Breast epithelium (tissue), 4 donors: ENCODE data around the gene CARHSP1. TPM values are rescaled to one million over a fixed set of nuclear protein-coding genes. Genes with fewer than 3 reads are reported as not detected.
A peak's percentile ranks its signal among the peaks of the same experiment; 100 is the strongest.

Experiments used
- DNase-seq, 2 donors: peaks; one replicate each; pipeline ENCODE4 v3.0.0-alpha.2; 2019; ENCODE audit warnings: low spot score in 2 of 2
- H3K27ac ChIP-seq, 2 donors: fragments of 200-600 bp; sonication (generic) in 1 of 2; one replicate each; pipeline ENCODE4 v1.5.1; 2016 to 2019; ENCODE audit warnings: mild to moderate bottlenecking in 1 of 2
- H3K27me3 ChIP-seq, 2 donors: fragments of 200-600 bp; sonication (generic) in 1 of 2; one replicate each; pipeline versions ENCODE4 v1.5.1 to v1.6.0; 2017 to 2019; ENCODE audit warnings: control low read depth in 1 of 2, mild to moderate bottlenecking in 1 of 2
- H3K36me3 ChIP-seq: fragments of 200-600 bp; one replicate; pipeline ENCODE4 v1.5.1; 2019
- H3K4me1 ChIP-seq, 2 donors: fragments of 200-600 bp; sonication (generic); one replicate each; pipeline ENCODE4 v1.5.1; 2016 to 2019; ENCODE audit warnings: control low read depth in 1 of 2
- H3K4me3 ChIP-seq, 3 donors: fragments of 200-600 bp; sonication (generic); 1 replicate in 2 of 3; 2 replicates in 1 of 3; pipeline ENCODE4 v1.5.1; 2016 to 2019; ENCODE audit warnings: mild to moderate bottlenecking in 3 of 3, moderate library complexity in 2 of 3
- H3K9me3 ChIP-seq, 2 donors: fragments of 200-600 bp; sonication (generic) in 1 of 2; one replicate each; pipeline ENCODE4 v1.5.1; 2016 to 2019; ENCODE audit warnings: control low read depth in 1 of 2
- POLR2A ChIP-seq: fragments of 450-650 bp; IDR thresholded peaks from one replicate; pipeline ENCODE4 v1.6.1; 2016; ENCODE audit warnings: antibody characterized with exemption, mild to moderate bottlenecking, moderate library complexity
- POLR2AphosphoS5 ChIP-seq, 3 donors: sonication (generic); formaldehyde crosslinking; IDR thresholded peaks; one replicate each; pipeline ENCODE4 v1.6.1; 2017; ENCODE audit warnings: antibody characterized with exemption in 3 of 3
- intact Hi-C: fragments of 100-400 bp; cut with DNase I; formaldehyde crosslinking; loops from one replicate; pipeline ENCODE4 v1.15.1; 2023; ENCODE audit warnings: low total_unique reads
- total RNA-seq, 3 donors: library from RNA; depleted of rRNA; stranded (reverse); fragments of >200 nt; gene quantifications; one replicate each; pipeline ENCODE4 v1.1.0, GENCODE V29; 2016
- TF ChIP-seq, protein P1 (sequence below), 3 donors: fragments of 450-650 bp; IDR thresholded peaks; one replicate each; pipeline ENCODE4 v1.5.1; 2016 to 2017; ENCODE audit warnings: antibody characterized with exemption in 3 of 3, mild to moderate bottlenecking in 3 of 3, moderate library complexity in 3 of 3

The CARHSP1 gene
- total RNA-seq, 3 donors from 2014 or later: 58.6 to 126 (median 83.9) TPM

DNA sequence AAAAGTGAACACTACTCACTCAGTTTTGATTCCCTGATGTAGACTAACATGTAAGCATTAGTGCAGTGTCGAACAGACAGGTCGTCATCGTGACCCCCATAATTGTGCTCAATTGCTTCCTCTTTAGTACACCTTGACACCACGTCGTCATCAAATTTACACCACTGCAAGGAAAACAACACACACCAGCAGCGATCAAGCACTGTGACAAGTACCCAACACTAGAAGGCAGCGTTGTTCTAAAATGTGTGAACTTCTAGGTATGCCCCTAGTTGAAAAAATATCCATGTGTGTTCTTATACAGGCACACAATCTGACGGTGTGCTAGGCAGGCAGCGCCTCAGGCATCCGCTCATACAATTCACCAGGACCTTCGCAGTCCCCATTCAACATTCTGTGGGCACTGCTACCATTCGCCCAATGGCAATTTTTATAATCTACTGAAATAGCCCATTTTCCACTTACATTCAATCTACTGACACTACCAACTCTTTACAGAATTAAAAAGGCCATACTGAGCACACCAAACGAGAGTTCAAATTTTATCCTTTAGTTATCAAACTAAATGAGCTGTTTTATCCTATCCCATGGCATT is 36.5 kb upstream of the CARHSP1 start:
- no peak for DNase-seq
- no peak overlapping the region for H3K27ac ChIP-seq
- no peaks in the 10 kb centered on the region for H3K4me1 ChIP-seq
- intact Hi-C loops: no loop called here
- peaks cover 11% of the 10 kb centered on the region for H3K36me3 ChIP-seq
- no peak overlapping the region for H3K4me3 ChIP-seq
- no peaks in the 10 kb centered on the region for H3K9me3 ChIP-seq
- TF ChIP-seq, protein P1, sequence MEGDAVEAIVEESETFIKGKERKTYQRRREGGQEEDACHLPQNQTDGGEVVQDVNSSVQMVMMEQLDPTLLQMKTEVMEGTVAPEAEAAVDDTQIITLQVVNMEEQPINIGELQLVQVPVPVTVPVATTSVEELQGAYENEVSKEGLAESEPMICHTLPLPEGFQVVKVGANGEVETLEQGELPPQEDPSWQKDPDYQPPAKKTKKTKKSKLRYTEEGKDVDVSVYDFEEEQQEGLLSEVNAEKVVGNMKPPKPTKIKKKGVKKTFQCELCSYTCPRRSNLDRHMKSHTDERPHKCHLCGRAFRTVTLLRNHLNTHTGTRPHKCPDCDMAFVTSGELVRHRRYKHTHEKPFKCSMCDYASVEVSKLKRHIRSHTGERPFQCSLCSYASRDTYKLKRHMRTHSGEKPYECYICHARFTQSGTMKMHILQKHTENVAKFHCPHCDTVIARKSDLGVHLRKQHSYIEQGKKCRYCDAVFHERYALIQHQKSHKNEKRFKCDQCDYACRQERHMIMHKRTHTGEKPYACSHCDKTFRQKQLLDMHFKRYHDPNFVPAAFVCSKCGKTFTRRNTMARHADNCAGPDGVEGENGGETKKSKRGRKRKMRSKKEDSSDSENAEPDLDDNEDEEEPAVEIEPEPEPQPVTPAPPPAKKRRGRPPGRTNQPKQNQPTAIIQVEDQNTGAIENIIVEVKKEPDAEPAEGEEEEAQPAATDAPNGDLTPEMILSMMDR (IDR thresholded peaks at IDR 0.05): peak in 1 of 3 donors; percentile 21
- TF ChIP-seq POLR2AphosphoS5 (IDR thresholded peaks at IDR 0.05): no peak
- TF ChIP-seq POLR2A: no peak
- H3K27me3 ChIP-seq: no peaks in the 10 kb centered on the region

DNA sequence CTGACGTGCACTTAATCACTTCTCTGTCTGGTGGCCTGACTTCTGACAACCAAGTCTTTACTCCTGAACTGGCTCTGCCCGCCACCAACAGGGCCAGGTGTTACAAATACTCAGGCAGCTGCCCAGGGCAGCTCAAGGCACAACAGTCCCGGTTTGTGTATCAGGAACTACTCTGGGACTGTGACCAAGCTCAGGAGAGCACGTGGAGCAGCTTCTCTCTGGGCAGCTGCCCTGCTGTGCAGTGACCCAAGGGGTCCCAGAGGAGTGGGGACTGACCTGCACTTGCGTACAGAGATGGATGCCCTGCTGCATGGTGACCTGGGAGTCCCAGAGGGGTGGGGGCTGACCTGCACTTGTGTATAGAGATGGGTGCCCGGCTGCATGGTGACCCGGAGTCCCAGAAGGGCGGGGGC is 35.2 kb upstream of the CARHSP1 start:
- intact Hi-C loops: no loop called here
- Histone ChIP-seq H3K27me3 (no peaks in the 10 kb centered on the region), H3K27ac (no peak overlapping the region), H3K36me3 (peaks cover 19% of the 10 kb centered on the region), H3K4me1 (no peaks in the 10 kb centered on the region), H3K9me3 (no peaks in the 10 kb centered on the region), H3K4me3 (no peak overlapping the region)
- DNase-seq: no peak
- TF ChIP-seq POLR2AphosphoS5 (IDR thresholded peaks at IDR 0.05) (no peak), POLR2A (no peak)
- TF ChIP-seq, protein P1 (IDR thresholded peaks at IDR 0.05): no peak

DNA sequence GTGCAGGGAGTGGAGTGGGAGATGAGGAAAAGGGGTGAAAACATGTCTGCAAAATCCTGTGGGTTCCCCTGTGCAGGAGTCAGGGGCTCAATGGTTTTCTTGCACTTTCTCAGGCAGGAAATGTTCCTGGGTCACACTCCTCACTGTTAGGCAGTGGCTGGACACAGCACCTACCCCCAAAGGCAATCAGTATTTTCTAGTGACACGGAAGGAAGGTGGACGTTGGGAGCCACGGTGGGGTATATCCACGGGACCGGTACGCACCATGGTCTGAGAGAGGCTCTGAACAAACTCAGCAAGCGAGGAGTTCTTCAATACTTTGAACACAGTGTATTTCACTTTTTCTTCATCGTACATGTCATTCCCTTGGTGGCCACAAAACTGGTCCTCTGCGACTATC is 34.2 kb upstream of the CARHSP1 start:
- H3K9me3 ChIP-seq: no peaks in the 10 kb centered on the region
- no peak for TF ChIP-seq POLR2AphosphoS5 (IDR thresholded peaks at IDR 0.05)
- TF ChIP-seq POLR2A: no peak
- TF ChIP-seq, protein P1 (IDR thresholded peaks at IDR 0.05): no peak
- no peak overlapping the region for H3K4me3 ChIP-seq
- peaks cover 19% of the 10 kb centered on the region for H3K36me3 ChIP-seq
- DNase-seq: no peak
- no peak overlapping the region for H3K27ac ChIP-seq
- no peaks in the 10 kb centered on the region for H3K27me3 ChIP-seq
- intact Hi-C loops: no loop called here
- no peaks in the 10 kb centered on the region for H3K4me1 ChIP-seq

DNA sequence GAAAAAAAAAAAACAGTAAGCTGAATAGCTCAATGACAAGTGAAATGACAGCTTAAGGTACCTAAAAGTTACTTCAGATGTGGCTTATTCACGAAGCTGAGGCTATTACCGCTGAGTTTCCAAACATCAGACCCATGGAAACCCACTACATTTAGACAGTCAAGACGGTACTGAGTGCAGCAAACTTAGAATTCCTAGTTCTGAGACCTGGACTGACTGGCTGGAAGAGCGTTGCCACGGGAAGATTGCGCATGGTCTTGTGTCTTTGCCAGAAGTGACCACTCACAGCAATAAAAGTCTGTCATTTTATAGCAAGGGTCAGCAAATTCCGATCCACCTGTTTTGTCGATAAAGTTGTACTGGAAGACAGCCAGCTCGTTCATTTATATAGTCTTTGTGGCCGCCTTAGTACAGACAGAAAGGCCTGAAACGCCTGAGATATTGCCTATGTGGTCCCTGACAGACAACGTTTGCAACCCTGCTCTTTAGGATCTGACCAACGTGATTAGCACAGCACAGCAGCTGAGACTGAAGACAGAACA is 32.6 kb upstream of the CARHSP1 start:
- no peak overlapping the region for H3K4me3 ChIP-seq
- no peak for TF ChIP-seq POLR2AphosphoS5 (IDR thresholded peaks at IDR 0.05)
- no peak for TF ChIP-seq POLR2A
- TF ChIP-seq, protein P1 (IDR thresholded peaks at IDR 0.05): no peak
- H3K4me1 ChIP-seq: no peaks in the 10 kb centered on the region
- no peak overlapping the region for H3K27ac ChIP-seq
- intact Hi-C loops: no loop called here
- no peaks in the 10 kb centered on the region for H3K9me3 ChIP-seq
- peaks cover 23% of the 10 kb centered on the region for H3K36me3 ChIP-seq
- no peaks in the 10 kb centered on the region for H3K27me3 ChIP-seq
- DNase-seq: no peak

DNA sequence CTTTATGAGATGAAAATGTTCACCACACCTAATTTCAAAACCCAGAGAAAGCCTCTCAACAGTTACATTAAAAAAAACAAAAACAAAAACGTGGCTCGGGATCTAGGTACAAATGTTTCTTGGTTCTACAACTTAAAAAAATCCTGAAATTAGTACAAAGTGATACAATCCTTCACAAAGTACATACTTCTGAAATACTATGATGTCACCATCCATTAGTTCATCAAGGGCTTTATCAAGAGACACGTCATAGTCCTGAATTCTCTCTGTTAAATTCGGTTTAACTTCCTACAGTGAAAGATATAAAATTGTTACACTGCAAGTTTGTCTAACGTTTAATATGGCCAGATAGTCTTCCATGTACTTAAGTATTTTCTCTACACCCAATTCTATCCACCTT is 31.5 kb upstream of the CARHSP1 start:
- H3K27me3 ChIP-seq: no peaks in the 10 kb centered on the region
- peaks cover 26% of the 10 kb centered on the region for H3K36me3 ChIP-seq
- no peak for DNase-seq
- no peak overlapping the region for H3K4me3 ChIP-seq
- TF ChIP-seq POLR2A (no peak), POLR2AphosphoS5 (IDR thresholded peaks at IDR 0.05) (no peak)
- TF ChIP-seq, protein P1 (IDR thresholded peaks at IDR 0.05): no peak
- no peaks in the 10 kb centered on the region for H3K4me1 ChIP-seq
- intact Hi-C loops: no loop called here
- no peaks in the 10 kb centered on the region for H3K9me3 ChIP-seq
- H3K27ac ChIP-seq: no peak overlapping the region
